H9 (cell line): ENCODE results near the gene ADAMTS3. TPM values are rescaled to one million over a fixed set of nuclear protein-coding genes. Genes with fewer than 3 reads are reported as not detected.

Experiments used
- DNase-seq: peaks from one replicate; pipeline ENCODE4 v3.0.0-alpha.2; 2017
- H2AFZ ChIP-seq: one replicate; pipeline ENCODE4 v1.6.1; 2013; ENCODE audit warnings: mild to moderate bottlenecking, low read length, control low read depth, moderate library complexity
- H2AK5ac ChIP-seq: 2 replicates; pipeline ENCODE4 v1.6.1; 2013; ENCODE audit warnings: low read length, control low read depth, mixed read lengths; ENCODE audit not compliant: insufficient read length
- H2BK120ac ChIP-seq: one replicate; pipeline ENCODE4 v1.6.1; 2013; ENCODE audit warnings: low read depth, mild to moderate bottlenecking, low read length, control low read depth, inconsistent platforms; ENCODE audit not compliant: poor library complexity, severe bottlenecking
- H2BK12ac ChIP-seq: 2 replicates; pipeline ENCODE4 v1.6.1; 2013; ENCODE audit warnings: low read length, control low read depth, mixed read lengths, low read depth; ENCODE audit not compliant: insufficient read length
- H2BK15ac ChIP-seq: 2 replicates; pipeline ENCODE4 v1.6.1; 2013; ENCODE audit warnings: low read depth, low read length, control low read depth
- H2BK20ac ChIP-seq: one replicate; pipeline ENCODE4 v1.6.1; 2013; ENCODE audit warnings: low read depth, mild to moderate bottlenecking, low read length, control low read depth, inconsistent platforms; ENCODE audit not compliant: poor library complexity, severe bottlenecking
- H2BK5ac ChIP-seq: 2 replicates; pipeline ENCODE4 v1.6.1; 2013; ENCODE audit warnings: low read length, control low read depth, mixed read lengths; ENCODE audit not compliant: insufficient read length
- H3K14ac ChIP-seq: 2 replicates; pipeline ENCODE4 v1.6.1; 2013; ENCODE audit warnings: low read length, control low read depth; ENCODE audit not compliant: insufficient read depth
- H3K18ac ChIP-seq: 2 replicates; pipeline ENCODE4 v1.6.1; 2013; ENCODE audit warnings: low read depth, mild to moderate bottlenecking, mixed read lengths, low read length, control low read depth; ENCODE audit not compliant: insufficient read length
- H3K23ac ChIP-seq: 2 replicates; pipeline ENCODE4 v1.6.1; 2013; ENCODE audit warnings: low read length, control low read depth, mixed read lengths, low read depth; ENCODE audit not compliant: insufficient read length
- H3K23me2 ChIP-seq: 2 replicates; pipeline ENCODE4 v1.6.1; 2013; ENCODE audit warnings: low read depth, mild to moderate bottlenecking, mixed read lengths, low read length, control low read depth; ENCODE audit not compliant: insufficient read length, poor library complexity, severe bottlenecking
- H3K27ac ChIP-seq: 2 replicates; pipeline ENCODE4 v1.5.1; 2013; ENCODE audit warnings: low read length, control low read depth, mixed read lengths, low read depth; ENCODE audit not compliant: insufficient read length
- H3K27me3 ChIP-seq: 2 replicates; pipeline ENCODE4 v1.6.1; 2013; ENCODE audit warnings: low read length, control low read depth, inconsistent platforms; ENCODE audit not compliant: insufficient read depth
- H3K4ac ChIP-seq: 2 replicates; pipeline ENCODE4 v1.6.1; 2013; ENCODE audit warnings: low read depth, mild to moderate bottlenecking, control low read depth, inconsistent platforms, low read length, moderate library complexity
- H3K4me1 ChIP-seq: 2 replicates; pipeline ENCODE4 v1.6.1; 2013; ENCODE audit warnings: low read length, control low read depth, inconsistent platforms; ENCODE audit not compliant: insufficient read depth
- H3K4me2 ChIP-seq: 2 replicates; pipeline ENCODE4 v1.6.1; 2013; ENCODE audit warnings: low read length, control low read depth, mixed read lengths; ENCODE audit not compliant: insufficient read length, insufficient read depth
- H3K56ac ChIP-seq: 2 replicates; pipeline ENCODE4 v1.6.1; 2013; ENCODE audit warnings: low read depth, mild to moderate bottlenecking, mixed read lengths, low read length, control low read depth; ENCODE audit not compliant: insufficient read length
- H3K79me1 ChIP-seq: 2 replicates; pipeline ENCODE4 v1.6.1; 2013; ENCODE audit warnings: low read depth, mild to moderate bottlenecking, moderate library complexity, low read length, control low read depth, inconsistent platforms; ENCODE audit not compliant: insufficient read depth, poor library complexity, severe bottlenecking
- H3K79me2 ChIP-seq: 2 replicates; pipeline ENCODE4 v1.6.1; 2013; ENCODE audit warnings: low read length, control low read depth, inconsistent platforms; ENCODE audit not compliant: insufficient read depth
- H3K9ac ChIP-seq: 2 replicates; pipeline ENCODE4 v1.6.1; 2013; ENCODE audit warnings: low read length, control low read depth, mixed read lengths; ENCODE audit not compliant: insufficient read length; ENCODE audit errors: extremely low read depth
- H3K9me3 ChIP-seq: one replicate; pipeline ENCODE4 v1.6.1; 2013; ENCODE audit warnings: low read depth, low read length, inconsistent platforms; ENCODE audit not compliant: control insufficient read depth
- H3T11ph ChIP-seq: one replicate; pipeline ENCODE4 v1.6.1; 2013; ENCODE audit warnings: mild to moderate bottlenecking, low read length, control low read depth, inconsistent platforms
- H4K20me1 ChIP-seq: one replicate; pipeline ENCODE4 v1.6.1; 2013; ENCODE audit not compliant: control insufficient read depth, insufficient read length, insufficient read depth
- H4K5ac ChIP-seq: 2 replicates; pipeline ENCODE4 v1.6.1; 2013; ENCODE audit warnings: low read depth, mild to moderate bottlenecking, mixed read lengths, low read length, control low read depth; ENCODE audit not compliant: insufficient read length
- H4K8ac ChIP-seq: replicated peaks from 2 replicates; pipeline ENCODE4 v1.6.1; 2013; ENCODE audit warnings: low read length, control low read depth, mixed read lengths, low read depth; ENCODE audit not compliant: insufficient read length
- H4K91ac ChIP-seq: 2 replicates; pipeline ENCODE4 v1.6.1; 2013; ENCODE audit warnings: low read depth, mild to moderate bottlenecking, moderate library complexity, mixed read lengths, low read length, control low read depth; ENCODE audit not compliant: insufficient read length
- H3K27ac Mint-ChIP-seq, 3 experiments: 2 replicates in 2 of 3; 3 replicates in 1 of 3; pipeline ENCODE4 v1.8.0; 2020 to 2021; ENCODE audit warnings: mixed read lengths in 3 of 3, mild to moderate bottlenecking in 1 of 3, moderate library complexity in 1 of 3
- H3K27me3 Mint-ChIP-seq: 2 replicates; pipeline ENCODE4 v1.8.0; 2021; ENCODE audit warnings: low read depth, mild to moderate bottlenecking, moderate library complexity, mixed read lengths
- H3K36me3 Mint-ChIP-seq, 3 experiments: 2 replicates in 2 of 3; 3 replicates in 1 of 3; pipeline ENCODE4 v1.8.0; 2020 to 2021; ENCODE audit warnings: low read depth in 3 of 3, mixed read lengths in 3 of 3; ENCODE audit not compliant: insufficient read depth in 1 of 3
- H3K4me1 Mint-ChIP-seq, 2 experiments: 2 replicates each; pipeline ENCODE4 v1.8.0; 2020; ENCODE audit warnings: mixed read lengths in 2 of 2
- H3K4me3 Mint-ChIP-seq, 2 experiments: 2 replicates in 1 of 2; 3 replicates in 1 of 2; pipeline ENCODE4 v1.8.0; 2020 to 2021; ENCODE audit warnings: mild to moderate bottlenecking in 2 of 2, mixed read lengths in 2 of 2, moderate library complexity in 1 of 2
- H3K9me3 Mint-ChIP-seq, 2 experiments: 2 replicates in 1 of 2; 3 replicates in 1 of 2; pipeline ENCODE4 v1.8.0; 2020; ENCODE audit warnings: mild to moderate bottlenecking in 2 of 2, mixed read lengths in 2 of 2, moderate library complexity in 1 of 2
- total RNA-seq: library from RNA; stranded (reverse); gene quantifications from 2 replicates; pipeline ENCODE4 v1.2.1, GENCODE V29; 2021
- TF ChIP-seq, protein P1 (sequence below): fragments of 200-600 bp; sonication (generic); conservative IDR thresholded peaks from 3 replicates; pipeline ENCODE4 v1.8.0; 2021; ENCODE audit warnings: antibody characterized with exemption, mild to moderate bottlenecking

Gene ADAMTS3
- total RNA-seq, 1 experiment from 2014 or later, result 1.1 TPM

DNA sequence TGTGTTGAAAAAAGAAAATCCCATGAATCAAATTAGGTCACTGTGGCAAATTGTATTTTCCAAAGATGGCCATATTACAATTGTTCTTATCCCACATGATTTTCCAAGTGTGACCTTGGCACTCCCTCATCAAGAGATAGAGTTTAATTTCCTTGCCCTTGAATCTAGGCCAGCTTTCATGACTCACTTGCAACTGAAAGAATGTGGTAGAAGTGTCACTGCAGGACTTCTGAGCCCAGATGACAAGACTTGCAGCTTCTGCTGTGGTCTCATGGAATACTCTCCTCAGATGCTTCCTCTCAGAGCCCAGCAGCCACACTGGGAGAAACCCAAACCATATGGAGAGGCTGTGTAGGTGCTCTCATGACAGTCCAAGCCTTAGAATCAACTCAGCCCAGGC is 139.0 kb downstream of the ADAMTS3 start:
- no peak overlapping the region for H3K9ac ChIP-seq
- no peak overlapping the region for H3K18ac ChIP-seq
- no peak overlapping the region for H4K5ac ChIP-seq
- no peak overlapping the region for H3K23ac ChIP-seq
- no peak overlapping the region for H2BK12ac ChIP-seq
- no peak overlapping the region for H3K56ac ChIP-seq
- H2AFZ ChIP-seq, result no peak overlapping the region
- H3K79me2 ChIP-seq, result no peaks in the 10 kb centered on the region
- TF ChIP-seq, protein P1, sequence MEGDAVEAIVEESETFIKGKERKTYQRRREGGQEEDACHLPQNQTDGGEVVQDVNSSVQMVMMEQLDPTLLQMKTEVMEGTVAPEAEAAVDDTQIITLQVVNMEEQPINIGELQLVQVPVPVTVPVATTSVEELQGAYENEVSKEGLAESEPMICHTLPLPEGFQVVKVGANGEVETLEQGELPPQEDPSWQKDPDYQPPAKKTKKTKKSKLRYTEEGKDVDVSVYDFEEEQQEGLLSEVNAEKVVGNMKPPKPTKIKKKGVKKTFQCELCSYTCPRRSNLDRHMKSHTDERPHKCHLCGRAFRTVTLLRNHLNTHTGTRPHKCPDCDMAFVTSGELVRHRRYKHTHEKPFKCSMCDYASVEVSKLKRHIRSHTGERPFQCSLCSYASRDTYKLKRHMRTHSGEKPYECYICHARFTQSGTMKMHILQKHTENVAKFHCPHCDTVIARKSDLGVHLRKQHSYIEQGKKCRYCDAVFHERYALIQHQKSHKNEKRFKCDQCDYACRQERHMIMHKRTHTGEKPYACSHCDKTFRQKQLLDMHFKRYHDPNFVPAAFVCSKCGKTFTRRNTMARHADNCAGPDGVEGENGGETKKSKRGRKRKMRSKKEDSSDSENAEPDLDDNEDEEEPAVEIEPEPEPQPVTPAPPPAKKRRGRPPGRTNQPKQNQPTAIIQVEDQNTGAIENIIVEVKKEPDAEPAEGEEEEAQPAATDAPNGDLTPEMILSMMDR, result no peak
- no peak overlapping the region for H2BK5ac ChIP-seq
- no peak overlapping the region for H4K8ac ChIP-seq
- H3K4ac ChIP-seq, result no peak overlapping the region
- no peak overlapping the region; a peak in 1 of 7 replicates for H3K27ac Mint-ChIP-seq
- H3K9me3 ChIP-seq, result no peaks in the 10 kb centered on the region
- no peak overlapping the region for H4K91ac ChIP-seq
- no peaks in the 10 kb centered on the region for H3K9me3 Mint-ChIP-seq
- H3K23me2 ChIP-seq, result no peaks in the 10 kb centered on the region
- H2BK120ac ChIP-seq, result no peak overlapping the region
- no peak overlapping the region for H3T11ph ChIP-seq
- H4K20me1 ChIP-seq, result no peaks in the 10 kb centered on the region
- no peaks in the 10 kb centered on the region for H3K79me1 ChIP-seq
- no peak overlapping the region for H3K14ac ChIP-seq
- no peak overlapping the region for H3K27ac ChIP-seq
- no peaks in the 10 kb centered on the region for H3K4me1 Mint-ChIP-seq
- H3K4me3 Mint-ChIP-seq, result no peak overlapping the region
- H3K4me1 ChIP-seq, result no peaks in the 10 kb centered on the region
- H2AK5ac ChIP-seq, result no peak overlapping the region
- no peaks in the 10 kb centered on the region for H3K36me3 Mint-ChIP-seq
- DNase-seq, result no peak
- H2BK15ac ChIP-seq, result no peak overlapping the region
- no peak overlapping the region for H3K4me2 ChIP-seq
- H3K27me3 ChIP-seq, result no peaks in the 10 kb centered on the region; the same call in 1 of the 2 replicates
- no peaks in the 10 kb centered on the region for H3K27me3 Mint-ChIP-seq
- no peak overlapping the region for H2BK20ac ChIP-seq
